ENCODE results near the gene BCL11A. TPM values are rescaled to one million over a fixed set of nuclear protein-coding genes. Genes with fewer than 3 reads are reported as not detected.

Gene BCL11A
- total RNA-seq, 1 experiment from 2014 or later = 91.4 TPM

DNA sequence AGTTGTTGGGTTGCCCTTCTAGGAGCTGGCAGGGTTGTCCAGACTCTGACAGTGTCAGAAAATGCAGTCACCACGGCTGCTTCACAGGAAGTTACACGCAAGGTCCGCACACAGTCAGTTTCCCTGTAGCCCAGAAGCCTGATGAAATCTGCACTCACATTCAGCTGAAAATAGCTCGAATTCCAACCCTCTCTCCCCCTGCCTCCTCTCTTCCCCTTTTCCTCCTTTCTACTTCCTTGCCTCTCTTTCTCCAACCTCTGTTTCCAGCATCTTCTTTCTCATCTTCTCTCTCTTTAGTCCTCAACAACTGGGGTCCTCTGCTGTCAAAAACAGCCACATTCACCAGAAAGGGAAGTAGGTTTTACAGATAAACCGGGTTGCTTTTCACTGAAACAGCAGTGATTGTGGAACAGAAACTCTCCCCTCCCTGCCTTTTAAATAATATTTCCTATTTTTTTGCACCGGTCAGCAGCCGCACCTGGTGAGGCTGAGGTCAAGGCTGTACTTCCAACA is 69.3 kb downstream of the BCL11A start:
- TF ChIP-seq, protein P1, sequence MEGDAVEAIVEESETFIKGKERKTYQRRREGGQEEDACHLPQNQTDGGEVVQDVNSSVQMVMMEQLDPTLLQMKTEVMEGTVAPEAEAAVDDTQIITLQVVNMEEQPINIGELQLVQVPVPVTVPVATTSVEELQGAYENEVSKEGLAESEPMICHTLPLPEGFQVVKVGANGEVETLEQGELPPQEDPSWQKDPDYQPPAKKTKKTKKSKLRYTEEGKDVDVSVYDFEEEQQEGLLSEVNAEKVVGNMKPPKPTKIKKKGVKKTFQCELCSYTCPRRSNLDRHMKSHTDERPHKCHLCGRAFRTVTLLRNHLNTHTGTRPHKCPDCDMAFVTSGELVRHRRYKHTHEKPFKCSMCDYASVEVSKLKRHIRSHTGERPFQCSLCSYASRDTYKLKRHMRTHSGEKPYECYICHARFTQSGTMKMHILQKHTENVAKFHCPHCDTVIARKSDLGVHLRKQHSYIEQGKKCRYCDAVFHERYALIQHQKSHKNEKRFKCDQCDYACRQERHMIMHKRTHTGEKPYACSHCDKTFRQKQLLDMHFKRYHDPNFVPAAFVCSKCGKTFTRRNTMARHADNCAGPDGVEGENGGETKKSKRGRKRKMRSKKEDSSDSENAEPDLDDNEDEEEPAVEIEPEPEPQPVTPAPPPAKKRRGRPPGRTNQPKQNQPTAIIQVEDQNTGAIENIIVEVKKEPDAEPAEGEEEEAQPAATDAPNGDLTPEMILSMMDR (conservative IDR thresholded peaks at IDR 0.05) = no peak
- no peaks in the 10 kb centered on the region for H3K9me3 ChIP-seq (ENCODE audit: control insufficient read depth, low read depth, low read length)
- Mint-ChIP-seq H3K4me3 (no peak overlapping the region), H3K36me3 (ENCODE audit: insufficient read depth in 1 of 3, low read depth in 3 of 3) (peaks cover 7 to 62% (median 35%) of the 10 kb centered on the region in 3 experiments; a peak in 6 of 7 replicates), H3K4me1 (peaks cover 73 to 75% of the 10 kb centered on the region in 2 experiments), H3K27me3 (ENCODE audit: low read depth) (peaks cover 2% of the 10 kb centered on the region; the same call in 1 of the 2 replicates), H3K27ac (peak overlapping the region; percentile 41 to 89 (median 41); a peak in 6 of 7 replicates), H3K9me3 (no peaks in the 10 kb centered on the region)
- no peak overlapping the region for H3K4me2 ChIP-seq (ENCODE audit: insufficient read depth, insufficient read length, low read length)
- H3K27ac ChIP-seq (ENCODE audit: insufficient read length, low read depth, low read length) = no peak overlapping the region
- H2AK5ac ChIP-seq (ENCODE audit: insufficient read length, low read length) = no peak overlapping the region
- no peak overlapping the region for H4K8ac ChIP-seq (replicated peaks; ENCODE audit: insufficient read length, low read depth, low read length)
- no peak overlapping the region for H3K14ac ChIP-seq (ENCODE audit: insufficient read depth, low read length)
- peak; percentile 48 for DNase-seq
- no peak overlapping the region for H3K18ac ChIP-seq (ENCODE audit: insufficient read length, low read depth, low read length)
- H3K23ac ChIP-seq (ENCODE audit: insufficient read length, low read depth, low read length) = no peak overlapping the region
- H3K23me2 ChIP-seq (ENCODE audit: insufficient read length, low read depth, low read length, poor library complexity, severe bottlenecking) = no peaks in the 10 kb centered on the region
- no peak overlapping the region for H2BK12ac ChIP-seq (ENCODE audit: insufficient read length, low read depth, low read length)
- no peak overlapping the region for H4K91ac ChIP-seq (ENCODE audit: insufficient read length, low read depth, low read length)
- H3K27me3 ChIP-seq (ENCODE audit: insufficient read depth, low read length) = no peaks in the 10 kb centered on the region
- H3K9ac ChIP-seq (ENCODE audit: extremely low read depth, insufficient read length, low read length) = no peak overlapping the region
- no peak overlapping the region for H3K4ac ChIP-seq (ENCODE audit: low read depth, low read length)
- peaks cover 8% of the 10 kb centered on the region; the same call in 1 of the 2 replicates for H3K79me2 ChIP-seq (ENCODE audit: insufficient read depth, low read length)
- H2BK15ac ChIP-seq (ENCODE audit: low read depth, low read length) = no peak overlapping the region
- peaks cover 7% of the 10 kb centered on the region for H3K4me1 ChIP-seq (ENCODE audit: insufficient read depth, low read length)
- H2BK20ac ChIP-seq (ENCODE audit: low read depth, low read length, poor library complexity, severe bottlenecking) = no peak overlapping the region
- no peak overlapping the region for H4K5ac ChIP-seq (ENCODE audit: insufficient read length, low read depth, low read length)
- WGBS (ENCODE audit: extremely low coverage, insufficient read length, low lambda C conversion rate) = no CpG with 5 or more reads among the region's 7 CpGs
- H2BK5ac ChIP-seq (ENCODE audit: insufficient read length, low read length) = no peak overlapping the region
- H3T11ph ChIP-seq (ENCODE audit: low read length) = no peak overlapping the region
- peaks cover 11% of the 10 kb centered on the region for H3K79me1 ChIP-seq (ENCODE audit: insufficient read depth, low read depth, low read length, poor library complexity, severe bottlenecking)
- H3K56ac ChIP-seq (ENCODE audit: insufficient read length, low read depth, low read length) = no peak overlapping the region
- H2AFZ ChIP-seq (ENCODE audit: low read length) = no peak overlapping the region
- no peak overlapping the region for H2BK120ac ChIP-seq (ENCODE audit: low read depth, low read length, poor library complexity, severe bottlenecking)
- no peaks in the 10 kb centered on the region for H4K20me1 ChIP-seq (ENCODE audit: control insufficient read depth, insufficient read depth, insufficient read length)
